Measurements from ENCODE around the gene SERPINA5. TPM values are rescaled to one million over a fixed set of nuclear protein-coding genes. Genes with fewer than 3 reads are reported as not detected.

SERPINA5 gene
- polyA plus RNA-seq, 3 donors from 2014 or later = not detected

GRCh38 chr14:94561656-94562010 lies 19.6 kb upstream of the SERPINA5 start:
- DNase-seq = no peak
- Mint-ChIP-seq H3K9me3 (no peaks in the 10 kb centered on the region), H3K4me3 (no peak overlapping the region), H3K27me3 (ENCODE audit: low read depth in 3 of 3) (peaks cover 3 to 10% (median 5%) of the 10 kb centered on the region in 3 donors), H3K4me1 (no peaks in the 10 kb centered on the region), H3K36me3 (no peaks in the 10 kb centered on the region), H3K27ac (no peak overlapping the region)

- DNase-seq = no peak
- Mint-ChIP-seq H3K27me3 (ENCODE audit: low read depth in 3 of 3) (peaks cover 3 to 7% (median 5%) of the 10 kb centered on the region in 3 donors), H3K36me3 (no peaks in the 10 kb centered on the region), H3K27ac (no peak overlapping the region), H3K4me3 (no peak overlapping the region), H3K4me1 (no peaks in the 10 kb centered on the region), H3K9me3 (no peaks in the 10 kb centered on the region)
Observed at GRCh38 chr14:94562022-94562421, 19.2 kb upstream of the SERPINA5 start.

GRCh38 chr14:94562941-94563883 lies 18.0 kb upstream of the SERPINA5 start:
- peaks cover 3 to 9% (median 5%) of the 10 kb centered on the region in 3 donors for H3K27me3 Mint-ChIP-seq (ENCODE audit: low read depth in 3 of 3)
- no peak overlapping the region for H3K4me3 Mint-ChIP-seq
- H3K36me3 Mint-ChIP-seq = no peaks in the 10 kb centered on the region
- DNase-seq = no peak
- H3K9me3 Mint-ChIP-seq = no peaks in the 10 kb centered on the region
- no peaks in the 10 kb centered on the region for H3K4me1 Mint-ChIP-seq
- H3K27ac Mint-ChIP-seq = no peak overlapping the region

- Mint-ChIP-seq H3K27ac (no peak overlapping the region), H3K27me3 (ENCODE audit: low read depth in 3 of 3) (peaks cover 3 to 14% (median 5%) of the 10 kb centered on the region in 3 donors), H3K4me3 (no peak overlapping the region), H3K36me3 (no peaks in the 10 kb centered on the region), H3K9me3 (no peaks in the 10 kb centered on the region), H3K4me1 (no peaks in the 10 kb centered on the region)
- no peak for DNase-seq
Observed at GRCh38 chr14:94564381-94564780, 16.8 kb upstream of the SERPINA5 start.

GRCh38 chr14:94568186-94568585 lies 13.0 kb upstream of the SERPINA5 start:
- Mint-ChIP-seq H3K9me3 (peaks cover 0 to 3% (median 0%) of the 10 kb centered on the region in 6 donors), H3K4me3 (no peak overlapping the region), H3K36me3 (no peaks in the 10 kb centered on the region), H3K4me1 (no peaks in the 10 kb centered on the region), H3K27me3 (ENCODE audit: low read depth in 3 of 3) (peaks cover 0 to 16% (median 6%) of the 10 kb centered on the region in 3 donors), H3K27ac (no peak overlapping the region)
- no peak for DNase-seq

GRCh38 chr14:94569381-94570001 lies 11.7 kb upstream of the SERPINA5 start:
- Mint-ChIP-seq H3K27ac (no peak overlapping the region), H3K36me3 (no peaks in the 10 kb centered on the region), H3K4me3 (no peak overlapping the region), H3K4me1 (no peaks in the 10 kb centered on the region), H3K27me3 (ENCODE audit: low read depth in 3 of 3) (peaks cover 0 to 16% (median 8%) of the 10 kb centered on the region in 3 donors), H3K9me3 (peaks cover 0 to 3% (median 0%) of the 10 kb centered on the region in 6 donors)
- no peak for DNase-seq

GRCh38 chr14:94570002-94570400 lies 11.2 kb upstream of the SERPINA5 start:
- no peaks in the 10 kb centered on the region for H3K36me3 Mint-ChIP-seq
- no peak overlapping the region for H3K4me3 Mint-ChIP-seq
- H3K27ac Mint-ChIP-seq = no peak overlapping the region
- no peak for DNase-seq
- H3K27me3 Mint-ChIP-seq (ENCODE audit: low read depth in 3 of 3) = peaks cover 0 to 17% (median 8%) of the 10 kb centered on the region in 3 donors
- H3K4me1 Mint-ChIP-seq = no peaks in the 10 kb centered on the region
- H3K9me3 Mint-ChIP-seq = peaks cover 0 to 3% (median 0%) of the 10 kb centered on the region in 6 donors

- DNase-seq = no peak
- Mint-ChIP-seq H3K4me3 (no peak overlapping the region), H3K27me3 (ENCODE audit: low read depth in 3 of 3) (peaks cover 0 to 17% (median 8%) of the 10 kb centered on the region in 3 donors), H3K36me3 (no peaks in the 10 kb centered on the region), H3K27ac (no peak overlapping the region), H3K9me3 (peaks cover 0 to 3% (median 0%) of the 10 kb centered on the region in 6 donors), H3K4me1 (no peaks in the 10 kb centered on the region)
Observed at GRCh38 chr14:94570440-94570839, 10.8 kb upstream of the SERPINA5 start.

- Mint-ChIP-seq H3K4me1 (no peaks in the 10 kb centered on the region), H3K27me3 (ENCODE audit: low read depth in 3 of 3) (peaks cover 0 to 14% (median 5%) of the 10 kb centered on the region in 3 donors), H3K9me3 (peaks cover 0 to 3% (median 0%) of the 10 kb centered on the region in 6 donors), H3K4me3 (no peak overlapping the region), H3K36me3 (no peaks in the 10 kb centered on the region), H3K27ac (no peak overlapping the region)
- DNase-seq = no peak
Observed at GRCh38 chr14:94571395-94571794, 9.8 kb upstream of the SERPINA5 start.

GRCh38 chr14:94571950-94572349 lies 9.3 kb upstream of the SERPINA5 start:
- H3K27me3 Mint-ChIP-seq (ENCODE audit: low read depth in 3 of 3) = peaks cover 0 to 14% (median 3%) of the 10 kb centered on the region in 3 donors
- no peaks in the 10 kb centered on the region for H3K36me3 Mint-ChIP-seq
- no peak for DNase-seq
- no peak overlapping the region for H3K27ac Mint-ChIP-seq
- H3K9me3 Mint-ChIP-seq = peaks cover 0 to 3% (median 0%) of the 10 kb centered on the region in 6 donors
- no peaks in the 10 kb centered on the region for H3K4me1 Mint-ChIP-seq
- H3K4me3 Mint-ChIP-seq = no peak overlapping the region

GRCh38 chr14:94572637-94573303 lies 8.5 kb upstream of the SERPINA5 start:
- no peaks in the 10 kb centered on the region for H3K4me1 Mint-ChIP-seq
- H3K36me3 Mint-ChIP-seq = no peaks in the 10 kb centered on the region
- H3K4me3 Mint-ChIP-seq = no peak overlapping the region
- no peak for DNase-seq
- H3K9me3 Mint-ChIP-seq = peaks cover 0 to 3% (median 0%) of the 10 kb centered on the region in 6 donors
- peaks cover 0 to 14% (median 3%) of the 10 kb centered on the region in 3 donors for H3K27me3 Mint-ChIP-seq (ENCODE audit: low read depth in 3 of 3)
- no peak overlapping the region for H3K27ac Mint-ChIP-seq

GRCh38 chr14:94573475-94574277 lies 7.5 kb upstream of the SERPINA5 start:
- no peak for DNase-seq
- no peaks in the 10 kb centered on the region for H3K36me3 Mint-ChIP-seq
- peaks cover 0 to 9% (median 3%) of the 10 kb centered on the region in 3 donors for H3K27me3 Mint-ChIP-seq (ENCODE audit: low read depth in 3 of 3)
- no peak overlapping the region for H3K4me3 Mint-ChIP-seq
- peaks cover 0 to 3% (median 0%) of the 10 kb centered on the region in 6 donors for H3K9me3 Mint-ChIP-seq
- no peaks in the 10 kb centered on the region for H3K4me1 Mint-ChIP-seq
- H3K27ac Mint-ChIP-seq = no peak overlapping the region

GRCh38 chr14:94574336-94574735 lies 6.9 kb upstream of the SERPINA5 start:
- no peaks in the 10 kb centered on the region for H3K4me1 Mint-ChIP-seq
- H3K9me3 Mint-ChIP-seq = peaks cover 0 to 3% (median 0%) of the 10 kb centered on the region in 6 donors
- no peak overlapping the region for H3K27ac Mint-ChIP-seq
- no peaks in the 10 kb centered on the region for H3K36me3 Mint-ChIP-seq
- peaks cover 0 to 4% (median 3%) of the 10 kb centered on the region in 3 donors for H3K27me3 Mint-ChIP-seq (ENCODE audit: low read depth in 3 of 3)
- DNase-seq = no peak
- H3K4me3 Mint-ChIP-seq = no peak overlapping the region

Measured in immature natural killer cell (primary cell).